HG03520 (cell line): ENCODE data around the gene PTK6.

Experiments
- ATAC-seq: cut with Tn5 transposase; IDR thresholded peaks from one replicate; pipeline ENCODE4 v1.9.1; 2021; ENCODE audit warnings: mild to moderate bottlenecking, moderate library complexity; ENCODE audit not compliant: unreplicated experiment

The PTK6 gene

DNA sequence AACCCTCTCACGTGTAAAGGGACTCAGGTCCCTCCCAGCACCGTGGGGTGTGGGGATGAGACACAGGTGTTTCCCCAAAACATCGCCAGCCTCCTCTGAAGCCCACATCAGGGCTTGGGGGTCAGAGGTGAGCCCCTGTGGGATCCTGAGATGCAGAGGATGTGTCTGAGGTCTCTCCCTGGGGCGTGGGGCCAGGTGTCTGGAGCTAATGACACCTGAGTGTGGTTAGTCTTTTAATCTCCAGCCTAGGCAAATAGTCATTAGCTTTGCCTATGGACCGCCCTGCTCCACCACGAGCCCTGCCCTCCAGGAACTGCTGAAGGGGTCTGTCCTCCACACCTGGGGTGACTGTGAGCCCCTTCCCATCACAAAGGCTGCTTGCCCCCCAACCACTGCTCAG is 8.6 kb upstream of the PTK6 start:
- ATAC-seq = no peak

- no peak for ATAC-seq
These were observed 7.9 kb upstream of the PTK6 start for GRCh38 chr20:63544958-63545516.

- no peak for ATAC-seq
These were observed 7.2 kb upstream of the PTK6 start for GRCh38 chr20:63544241-63544957.

DNA sequence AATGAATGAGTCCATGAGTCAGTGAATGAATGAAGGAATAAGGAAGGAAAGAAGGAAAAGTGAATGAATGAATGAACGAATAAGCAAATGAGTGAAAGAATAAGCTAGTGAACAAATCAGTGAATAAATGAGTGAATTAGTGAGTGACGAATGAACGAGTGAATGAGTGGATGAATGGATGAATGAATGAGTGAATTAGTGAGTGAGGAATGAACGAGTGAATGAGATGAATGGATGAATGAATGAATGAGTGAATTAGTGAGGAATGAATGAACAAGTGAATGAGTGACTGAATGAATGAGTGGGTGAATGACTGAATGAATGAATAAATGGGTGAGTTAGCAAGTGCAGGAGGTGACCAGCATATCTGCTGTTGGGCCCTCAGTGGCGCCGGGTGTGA is 6.6 kb upstream of the PTK6 start:
- ATAC-seq = no peak

DNA sequence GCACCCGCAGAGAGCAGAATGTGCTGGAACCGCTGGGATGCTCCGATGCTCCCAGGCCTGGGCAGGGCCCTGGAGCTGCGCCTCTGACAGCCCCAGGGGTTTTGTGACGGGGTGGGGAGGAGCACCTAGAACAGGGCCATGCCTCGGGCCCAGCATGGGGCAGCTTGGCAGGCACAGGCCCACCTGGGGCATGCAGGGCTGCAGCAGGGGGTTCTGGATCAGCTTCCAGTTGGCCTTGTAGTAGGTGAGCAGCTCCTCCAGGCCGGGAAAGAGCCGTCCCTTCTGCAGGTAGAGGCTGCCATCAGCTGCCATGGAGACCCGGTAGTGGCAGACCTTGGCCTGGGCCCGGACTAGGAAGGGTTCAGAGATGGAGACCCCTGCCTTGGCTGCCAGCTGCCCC is 6.0 kb upstream of the PTK6 start:
- no peak for ATAC-seq

DNA sequence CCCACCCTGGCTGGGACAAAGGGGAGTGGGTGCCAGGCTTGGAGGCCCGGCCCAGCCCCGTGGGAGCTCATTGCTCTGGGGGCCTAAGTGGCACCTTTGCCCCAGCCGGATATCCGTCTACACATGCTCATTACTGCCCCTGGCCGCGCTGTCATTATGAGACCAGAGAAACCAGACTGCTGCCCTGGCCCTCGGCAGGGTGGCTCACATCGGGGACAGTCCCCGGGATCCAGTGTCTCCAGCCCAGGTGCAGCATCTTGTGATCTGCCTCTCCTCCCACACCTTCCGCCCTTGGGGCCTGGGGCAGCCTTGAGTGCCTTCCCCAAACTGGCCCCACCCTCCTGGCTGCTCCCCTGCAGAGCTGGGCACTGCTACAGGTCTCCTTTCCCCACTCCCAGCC is 5.5 kb upstream of the PTK6 start:
- ATAC-seq = no peak

GRCh38 chr20:63542031-63542559 is 4.9 kb upstream of the PTK6 start:
- no peak for ATAC-seq

DNA sequence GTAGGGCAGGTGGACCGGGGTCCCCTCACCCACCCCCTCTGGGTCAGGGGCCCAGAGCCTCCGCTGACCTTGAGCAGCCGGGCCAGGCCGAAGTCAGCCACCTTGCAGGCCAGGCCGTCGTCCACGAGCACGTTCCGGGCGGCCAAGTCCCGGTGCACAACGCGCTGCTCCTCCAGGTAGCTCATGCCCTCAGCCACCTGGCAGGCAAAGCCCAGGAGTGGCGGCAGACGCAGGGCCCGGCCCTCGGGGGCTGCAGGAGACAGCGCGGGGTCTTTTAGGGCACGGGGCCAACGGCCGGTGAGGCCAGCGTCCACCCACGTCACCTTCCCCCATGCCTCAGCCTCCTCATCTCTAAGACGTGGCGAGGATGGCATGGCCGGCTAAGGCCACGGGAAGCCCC is 4.2 kb upstream of the PTK6 start:
- no peak for ATAC-seq

DNA sequence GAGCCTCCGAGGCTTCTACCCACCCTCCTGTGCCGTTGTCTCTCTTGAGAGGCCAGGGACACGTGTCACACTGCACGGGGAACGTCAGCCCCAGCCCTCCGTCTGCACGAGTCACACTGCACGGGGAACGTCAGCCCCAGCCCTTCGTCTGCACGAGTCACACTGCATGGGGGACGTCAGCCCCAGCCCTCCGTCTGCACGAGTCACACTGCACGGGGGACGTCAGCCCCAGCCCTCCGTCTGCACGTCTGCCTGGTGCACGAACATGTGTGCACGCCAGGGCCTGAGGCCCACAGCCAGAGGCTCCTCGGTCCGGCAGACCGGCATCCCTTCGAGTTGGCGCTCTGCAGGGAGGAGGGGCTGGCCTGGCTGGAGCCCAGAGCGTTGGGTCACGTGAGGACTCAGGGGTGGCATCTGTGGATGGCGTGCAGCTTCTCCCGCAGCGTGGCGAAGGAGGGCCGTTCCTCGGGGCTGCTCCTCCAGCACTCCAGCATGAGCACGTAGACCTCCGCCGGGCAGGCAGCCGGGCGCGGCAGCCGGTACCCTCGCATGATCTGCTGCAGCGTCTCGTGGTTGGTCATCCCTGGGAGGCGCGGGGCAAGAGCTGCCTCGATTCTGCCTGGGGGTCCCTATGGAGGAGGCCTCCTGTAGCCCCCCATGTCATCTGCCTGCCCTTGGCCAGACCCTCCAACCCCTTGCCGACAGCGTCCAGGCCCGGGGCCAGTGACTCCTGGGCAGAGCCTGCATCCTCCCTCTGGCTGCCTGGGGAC is 3.4 kb upstream of the PTK6 start:
- ATAC-seq = no peak

GRCh38 chr20:63539441-63540370 is 2.5 kb upstream of the PTK6 start:
- ATAC-seq = no peak

GRCh38 chr20:63539092-63539430 is 1.9 kb upstream of the PTK6 start:
- no peak for ATAC-seq

GRCh38 chr20:63538204-63539091 is 1.3 kb upstream of the PTK6 start:
- ATAC-seq = no peak

DNA sequence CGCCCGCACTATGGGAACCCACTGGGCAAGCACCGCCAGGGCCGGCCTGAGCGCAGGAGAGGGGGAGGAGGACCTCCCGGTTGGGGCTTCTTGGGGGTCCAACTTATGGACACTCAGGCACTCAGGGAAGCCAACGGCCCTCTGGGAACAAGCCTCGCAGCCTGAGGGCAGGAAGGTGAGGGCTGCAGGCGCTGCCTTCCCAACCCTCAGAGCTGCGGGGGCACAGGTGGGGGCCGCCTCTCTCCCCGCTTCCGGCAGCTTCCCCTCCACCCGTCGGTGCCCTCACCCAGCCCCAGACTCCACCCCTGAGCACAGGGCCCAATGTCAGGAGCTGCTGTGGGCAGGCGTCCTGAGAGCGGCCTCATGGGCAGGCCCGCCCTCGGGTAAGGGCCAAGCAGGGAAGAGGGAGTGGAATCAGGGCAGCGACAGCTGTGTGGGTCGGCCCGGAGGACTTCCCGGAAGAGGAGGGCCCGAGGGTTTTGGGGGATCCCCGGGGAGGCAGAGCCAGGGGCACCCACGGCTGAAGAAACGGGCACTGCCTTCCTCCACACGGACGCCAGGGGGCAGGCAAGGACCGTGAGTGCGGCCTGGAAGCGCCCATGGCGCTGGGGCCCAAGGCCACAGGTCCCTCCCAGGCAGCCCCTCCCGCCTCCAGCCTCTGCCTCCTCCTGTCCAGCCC is 488 bp upstream of the PTK6 start:
- ATAC-seq = peak; percentile 82

GRCh38 chr20:63536241-63536977 is 767 bp downstream of the PTK6 start:
- ATAC-seq = no peak

DNA sequence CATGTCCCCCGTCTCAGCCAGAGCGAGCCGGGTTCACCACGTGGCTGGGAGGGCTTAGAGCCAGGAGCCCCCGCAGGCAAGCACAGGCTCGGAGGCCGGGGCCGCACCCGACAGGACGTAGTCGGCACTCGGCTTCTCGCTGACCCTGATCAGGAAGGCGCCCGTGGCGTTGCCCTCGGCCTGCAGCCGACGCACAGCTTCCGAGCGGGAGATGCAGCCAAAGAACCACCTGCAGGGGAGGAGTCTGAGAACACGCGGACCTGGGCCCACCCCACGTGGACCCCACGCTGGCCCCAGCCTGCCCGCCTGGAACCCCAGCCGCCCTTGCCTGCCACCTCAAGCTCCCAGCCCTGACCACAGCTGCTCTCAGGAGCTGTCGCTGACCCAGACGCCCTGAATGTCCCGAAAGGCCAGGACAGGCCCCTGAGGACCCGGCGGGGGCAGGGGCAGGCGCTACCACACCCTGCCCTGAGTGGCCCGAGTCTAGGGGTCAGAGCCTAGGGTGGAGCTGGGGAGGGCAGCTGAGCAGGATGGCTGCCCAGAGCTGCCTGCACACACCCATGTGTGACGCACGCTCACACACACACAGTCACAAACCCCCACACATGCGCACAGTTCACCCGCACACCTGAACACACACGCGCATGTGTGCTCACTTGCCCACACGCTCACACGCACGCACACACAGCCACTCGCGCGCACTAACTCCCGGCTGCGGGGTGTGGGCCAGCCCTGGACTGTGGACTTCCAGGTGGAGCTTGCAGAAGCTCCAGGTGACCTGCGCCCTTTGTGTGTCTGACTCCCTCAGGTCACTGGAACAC is 2.1 kb downstream of the PTK6 start:
- no peak for ATAC-seq

DNA sequence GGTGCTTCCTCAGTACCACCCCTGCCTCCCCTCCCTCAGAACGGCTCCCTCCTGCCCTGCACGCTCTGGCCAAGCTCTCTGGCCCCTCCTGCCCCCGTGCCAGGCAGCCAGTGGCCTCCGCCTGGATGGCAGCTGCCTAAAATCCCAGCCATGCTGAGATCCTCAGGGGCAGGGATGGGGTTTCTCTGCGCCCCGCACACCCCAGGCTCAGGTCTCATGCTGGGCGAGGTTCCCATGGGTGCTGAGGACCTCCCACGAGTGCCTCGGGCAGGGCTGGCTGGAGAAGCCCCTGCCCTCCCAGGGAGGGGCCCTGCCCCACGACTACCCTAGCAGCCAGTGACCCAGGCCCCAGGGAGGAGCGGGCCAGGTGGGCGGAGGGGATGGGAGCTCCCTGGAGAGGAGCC is 2.7 kb downstream of the PTK6 start:
- no peak for ATAC-seq

- no peak for ATAC-seq
These were observed 3.2 kb downstream of the PTK6 start for GRCh38 chr20:63533871-63534393.

GRCh38 chr20:63533388-63533787 is 3.8 kb downstream of the PTK6 start:
- ATAC-seq = no peak
